Activated naive CD8-positive, alpha-beta T cell treated with anti-CD3 and anti-CD28 coated beads, Interleukin-2, amount 10 ng/mL, durations not matched to agents 7 days and 5 days (primary cell): ENCODE data around the gene CPLX4. TPM values are rescaled to one million over a fixed set of nuclear protein-coding genes. Genes with fewer than 3 reads are reported as not detected.

ENCODE experiments used
- ATAC-seq: fragments of 150-1000 bp; cut with Tn5 transposase; one replicate; pipeline ENCODE4 v1.10.0; 2021; ENCODE audit warnings: low read depth, moderate library complexity
- POLR2A ChIA-PET: fragments of 350-600 bp; sonication (Branson Sonifier 250); formaldehyde crosslinking; loops from one replicate; lab custom pipeline; 2021; ENCODE audit warnings: antibody characterized with exemption; lab: Charles Lee
- DNase-seq: peaks from one replicate; pipeline ENCODE4 v3.0.0; 2021
- H3K27ac Mint-ChIP-seq: one replicate; pipeline ENCODE4 v1.8.0; 2022; ENCODE audit warnings: mild to moderate bottlenecking, mixed read lengths
- H3K27me3 Mint-ChIP-seq: one replicate; pipeline ENCODE4 v1.8.0; 2022; ENCODE audit warnings: mild to moderate bottlenecking, moderate library complexity, mixed read lengths
- H3K36me3 Mint-ChIP-seq: one replicate; pipeline ENCODE4 v1.8.0; 2021; ENCODE audit warnings: mild to moderate bottlenecking, mixed read lengths
- H3K4me1 Mint-ChIP-seq: one replicate; pipeline ENCODE4 v1.8.0; 2021; ENCODE audit warnings: mixed read lengths
- H3K4me3 Mint-ChIP-seq: one replicate; pipeline ENCODE4 v1.8.0; 2022; ENCODE audit warnings: mild to moderate bottlenecking, moderate library complexity, mixed read lengths
- H3K9me3 Mint-ChIP-seq: one replicate; pipeline ENCODE4 v1.8.0; 2021; ENCODE audit warnings: mixed read lengths
- total RNA-seq, 2 experiments: library from RNA; stranded (reverse); gene quantifications; one replicate each; pipeline ENCODE4 v1.2.3, GENCODE V29; 2021

CPLX4 gene
- total RNA-seq, 2 experiments from 2014 or later: not detected

- peaks cover 28% of the 10 kb centered on the region for H3K4me1 Mint-ChIP-seq
- no peak overlapping the region for H3K27ac Mint-ChIP-seq
- H3K36me3 Mint-ChIP-seq: peaks cover 91% of the 10 kb centered on the region
- no peak overlapping the region for H3K4me3 Mint-ChIP-seq
- ATAC-seq: no peak
- peaks cover 24% of the 10 kb centered on the region for H3K9me3 Mint-ChIP-seq
- POLR2A ChIA-PET: no interaction called here
- no peaks in the 10 kb centered on the region for H3K27me3 Mint-ChIP-seq
- no peak for DNase-seq
Observed at GRCh38 chr18:59340312-59340711, 21.9 kb upstream of the CPLX4 start.

- POLR2A ChIA-PET: no interaction called here
Observed at GRCh38 chr18:59332986-59333385, 14.5 kb upstream of the CPLX4 start.

GRCh38 chr18:59328683-59329082, 10.2 kb upstream of the CPLX4 start:
- no peak for DNase-seq
- ATAC-seq: no peak
- Mint-ChIP-seq H3K9me3 (no peaks in the 10 kb centered on the region), H3K27me3 (no peaks in the 10 kb centered on the region), H3K4me3 (no peak overlapping the region), H3K27ac (no peak overlapping the region), H3K36me3 (peaks cover 38% of the 10 kb centered on the region), H3K4me1 (no peaks in the 10 kb centered on the region)
- POLR2A ChIA-PET: no interaction called here

More at GRCh38 chr18:59332986-59333385, 14.5 kb upstream of the CPLX4 start:
- no peaks in the 10 kb centered on the region for H3K9me3 Mint-ChIP-seq
- no peak for DNase-seq
- no peak overlapping the region for H3K4me3 Mint-ChIP-seq
- no peak overlapping the region for H3K27ac Mint-ChIP-seq
- peaks cover 41% of the 10 kb centered on the region for H3K36me3 Mint-ChIP-seq
- H3K4me1 Mint-ChIP-seq: peaks cover 1% of the 10 kb centered on the region
- H3K27me3 Mint-ChIP-seq: no peaks in the 10 kb centered on the region
- no peak for ATAC-seq

- H3K36me3 Mint-ChIP-seq: peaks cover 32% of the 10 kb centered on the region
- H3K4me1 Mint-ChIP-seq: no peaks in the 10 kb centered on the region
- DNase-seq: no peak
- H3K27ac Mint-ChIP-seq: no peak overlapping the region
- ATAC-seq: no peak
- H3K4me3 Mint-ChIP-seq: no peak overlapping the region
- peaks cover under 1% of the 10 kb centered on the region for H3K27me3 Mint-ChIP-seq
- no peaks in the 10 kb centered on the region for H3K9me3 Mint-ChIP-seq
- POLR2A ChIA-PET: no interaction called here
Observed at GRCh38 chr18:59325965-59326364, 7.5 kb upstream of the CPLX4 start.

GRCh38 chr18:59324623-59324971, 6.1 kb upstream of the CPLX4 start:
- H3K4me1 Mint-ChIP-seq: no peaks in the 10 kb centered on the region

GRCh38 chr18:59323931-59324622, 5.6 kb upstream of the CPLX4 start:
- no peak for ATAC-seq
- Mint-ChIP-seq H3K9me3 (no peaks in the 10 kb centered on the region), H3K4me3 (no peak overlapping the region), H3K27ac (no peak overlapping the region), H3K4me1 (no peaks in the 10 kb centered on the region), H3K36me3 (peaks cover 29% of the 10 kb centered on the region), H3K27me3 (peaks cover 6% of the 10 kb centered on the region)
- no peak for DNase-seq
- POLR2A ChIA-PET: no interaction called here

More at GRCh38 chr18:59324623-59324971, 6.1 kb upstream of the CPLX4 start:
- POLR2A ChIA-PET: no interaction called here
- Mint-ChIP-seq H3K36me3 (peaks cover 30% of the 10 kb centered on the region), H3K27me3 (peaks cover 6% of the 10 kb centered on the region), H3K4me3 (no peak overlapping the region), H3K27ac (no peak overlapping the region), H3K9me3 (no peaks in the 10 kb centered on the region)
- DNase-seq (no peak), ATAC-seq (no peak)

GRCh38 chr18:59311631-59312030, 6.8 kb downstream of the CPLX4 start:
- Mint-ChIP-seq H3K36me3 (no peaks in the 10 kb centered on the region), H3K4me3 (no peak overlapping the region), H3K27ac (no peak overlapping the region), H3K4me1 (no peaks in the 10 kb centered on the region), H3K9me3 (no peaks in the 10 kb centered on the region), H3K27me3 (peaks cover 54% of the 10 kb centered on the region)
- POLR2A ChIA-PET: no interaction called here
- ATAC-seq (no peak), DNase-seq (no peak)

- Mint-ChIP-seq H3K9me3 (no peaks in the 10 kb centered on the region), H3K27ac (no peak overlapping the region), H3K4me3 (peak overlapping the region; percentile 67), H3K4me1 (no peaks in the 10 kb centered on the region), H3K36me3 (no peaks in the 10 kb centered on the region), H3K27me3 (peaks cover 51% of the 10 kb centered on the region)
- POLR2A ChIA-PET: no interaction called here
- DNase-seq (no peak), ATAC-seq (no peak)
Observed at GRCh38 chr18:59308938-59309260, 9.6 kb downstream of the CPLX4 start.

- Mint-ChIP-seq H3K9me3 (no peaks in the 10 kb centered on the region), H3K36me3 (no peaks in the 10 kb centered on the region), H3K4me3 (peak overlapping the region; percentile 67), H3K4me1 (no peaks in the 10 kb centered on the region), H3K27ac (no peak overlapping the region), H3K27me3 (peaks cover 51% of the 10 kb centered on the region)
- peak; percentile 86 for DNase-seq
- POLR2A ChIA-PET: interaction anchor here (0.7 to 0.8 kb wide), 2 partner anchors 18 to 94 kb away, joined by 4 to 5 read pairs; no protein-coding TSS in a partner anchor
- ATAC-seq: peak; percentile 93
Observed at GRCh38 chr18:59308248-59308937, 10.1 kb downstream of the CPLX4 start.

- no peaks in the 10 kb centered on the region for H3K36me3 Mint-ChIP-seq
- no peak for ATAC-seq
- no peak overlapping the region for H3K27ac Mint-ChIP-seq
- no peak overlapping the region for H3K4me3 Mint-ChIP-seq
- no peak for DNase-seq
- no peaks in the 10 kb centered on the region for H3K9me3 Mint-ChIP-seq
- H3K27me3 Mint-ChIP-seq: peaks cover 48% of the 10 kb centered on the region
- POLR2A ChIA-PET: no interaction called here
- H3K4me1 Mint-ChIP-seq: no peaks in the 10 kb centered on the region
Observed at GRCh38 chr18:59306640-59307039, 11.8 kb downstream of the CPLX4 start.

GRCh38 chr18:59305295-59305694, 13.2 kb downstream of the CPLX4 start:
- H3K4me3 Mint-ChIP-seq: no peak overlapping the region
- H3K9me3 Mint-ChIP-seq: no peaks in the 10 kb centered on the region
- H3K4me1 Mint-ChIP-seq: peaks cover 6% of the 10 kb centered on the region
- no peak for DNase-seq
- no peak overlapping the region for H3K27ac Mint-ChIP-seq
- POLR2A ChIA-PET: no interaction called here
- ATAC-seq: no peak
- H3K36me3 Mint-ChIP-seq: no peaks in the 10 kb centered on the region
- peaks cover 41% of the 10 kb centered on the region for H3K27me3 Mint-ChIP-seq

GRCh38 chr18:59303656-59304195, 14.7 kb downstream of the CPLX4 start:
- peaks cover 28% of the 10 kb centered on the region for H3K27me3 Mint-ChIP-seq
- no peak overlapping the region for H3K4me3 Mint-ChIP-seq
- peaks cover 6% of the 10 kb centered on the region for H3K4me1 Mint-ChIP-seq
- ATAC-seq (no peak), DNase-seq (no peak)
- H3K27ac Mint-ChIP-seq: no peak overlapping the region
- H3K36me3 Mint-ChIP-seq: no peaks in the 10 kb centered on the region
- H3K9me3 Mint-ChIP-seq: no peaks in the 10 kb centered on the region
- POLR2A ChIA-PET: no interaction called here

GRCh38 chr18:59303006-59303405, 15.4 kb downstream of the CPLX4 start:
- Mint-ChIP-seq H3K4me1 (peaks cover 6% of the 10 kb centered on the region), H3K27ac (no peak overlapping the region), H3K36me3 (no peaks in the 10 kb centered on the region), H3K9me3 (no peaks in the 10 kb centered on the region), H3K4me3 (no peak overlapping the region), H3K27me3 (peaks cover 22% of the 10 kb centered on the region)
- DNase-seq (no peak), ATAC-seq (no peak)
- POLR2A ChIA-PET: no interaction called here

- H3K36me3 Mint-ChIP-seq: no peaks in the 10 kb centered on the region
- ATAC-seq (no peak), DNase-seq (no peak)
- no peak overlapping the region for H3K4me3 Mint-ChIP-seq
- H3K27ac Mint-ChIP-seq: no peak overlapping the region
- peaks cover 16% of the 10 kb centered on the region for H3K27me3 Mint-ChIP-seq
- POLR2A ChIA-PET: no interaction called here
- no peaks in the 10 kb centered on the region for H3K9me3 Mint-ChIP-seq
- H3K4me1 Mint-ChIP-seq: peaks cover 6% of the 10 kb centered on the region
Observed at GRCh38 chr18:59301929-59302328, 16.5 kb downstream of the CPLX4 start.
